ENCODE measurements around the gene POLR1A. TPM values are rescaled to one million over a fixed set of nuclear protein-coding genes. Genes with fewer than 3 reads are reported as not detected.
"Not testable (repeated sequence)": the region's sequence is repeated elsewhere in the genome, so short reads cannot be mapped to it uniquely, and the experiment has no call there.

Gene POLR1A
- total RNA-seq, 2 experiments from 2014 or later, result 13.1 to 13.4 TPM

DNA sequence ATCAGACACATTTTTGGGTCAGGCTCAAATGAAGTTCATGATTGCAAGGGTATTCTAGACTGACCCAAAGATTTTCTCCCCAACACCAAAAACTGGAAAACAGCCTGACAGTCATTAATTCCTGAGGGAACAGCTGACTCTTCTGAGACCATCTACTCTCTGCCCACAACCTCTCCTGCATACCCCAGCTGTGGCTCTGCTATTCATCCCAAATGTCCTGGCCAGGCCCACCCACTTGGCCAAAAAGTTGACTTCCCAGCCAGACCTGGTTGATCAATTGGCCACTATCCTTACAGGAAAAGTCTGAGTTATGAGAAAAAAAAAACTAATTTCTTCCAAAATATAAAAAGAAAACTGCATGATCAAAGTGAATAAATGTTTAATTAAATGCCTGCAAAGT is 113.1 kb downstream of the POLR1A start:
- no peak overlapping the region for H3K27ac ChIP-seq (ENCODE audit: low read depth in 1 of 2, low read length in 2 of 2)
- no peak for ATAC-seq (ENCODE audit: poor library complexity)
- peaks cover 43% of the 10 kb centered on the region for H3K4me1 ChIP-seq (ENCODE audit: insufficient read depth, low read length)
- H3K36me3 Mint-ChIP-seq (ENCODE audit: low read depth), result no peaks in the 10 kb centered on the region
- POLR2A ChIA-PET, result no interaction called here
- peaks cover 27% of the 10 kb centered on the region for H3K4me1 Mint-ChIP-seq (ENCODE audit: low read depth)
- H3K36me3 ChIP-seq (ENCODE audit: insufficient read depth, low read length), result no peaks in the 10 kb centered on the region
- no peak overlapping the region for H3K4me3 Mint-ChIP-seq
- H3K9me3 ChIP-seq (ENCODE audit: control insufficient read depth in 1 of 2, insufficient read depth in 1 of 2, low read length in 2 of 2), result no peaks in the 10 kb centered on the region
- H3K27me3 ChIP-seq (ENCODE audit: control insufficient read depth in 1 of 2, insufficient read depth in 2 of 2, low read length in 2 of 2), result no peaks in the 10 kb centered on the region
- intact Hi-C loops (cut with DNase I, micrococcal nuclease), result no loop called here
- H3K9me3 Mint-ChIP-seq, result no peaks in the 10 kb centered on the region
- TF ChIP-seq, protein P1, sequence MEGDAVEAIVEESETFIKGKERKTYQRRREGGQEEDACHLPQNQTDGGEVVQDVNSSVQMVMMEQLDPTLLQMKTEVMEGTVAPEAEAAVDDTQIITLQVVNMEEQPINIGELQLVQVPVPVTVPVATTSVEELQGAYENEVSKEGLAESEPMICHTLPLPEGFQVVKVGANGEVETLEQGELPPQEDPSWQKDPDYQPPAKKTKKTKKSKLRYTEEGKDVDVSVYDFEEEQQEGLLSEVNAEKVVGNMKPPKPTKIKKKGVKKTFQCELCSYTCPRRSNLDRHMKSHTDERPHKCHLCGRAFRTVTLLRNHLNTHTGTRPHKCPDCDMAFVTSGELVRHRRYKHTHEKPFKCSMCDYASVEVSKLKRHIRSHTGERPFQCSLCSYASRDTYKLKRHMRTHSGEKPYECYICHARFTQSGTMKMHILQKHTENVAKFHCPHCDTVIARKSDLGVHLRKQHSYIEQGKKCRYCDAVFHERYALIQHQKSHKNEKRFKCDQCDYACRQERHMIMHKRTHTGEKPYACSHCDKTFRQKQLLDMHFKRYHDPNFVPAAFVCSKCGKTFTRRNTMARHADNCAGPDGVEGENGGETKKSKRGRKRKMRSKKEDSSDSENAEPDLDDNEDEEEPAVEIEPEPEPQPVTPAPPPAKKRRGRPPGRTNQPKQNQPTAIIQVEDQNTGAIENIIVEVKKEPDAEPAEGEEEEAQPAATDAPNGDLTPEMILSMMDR (IDR thresholded peaks at IDR 0.05), result no peak
- DNase-seq, result no peak
- H3K4me3 ChIP-seq (ENCODE audit: low read length), result no peak overlapping the region
- no peaks in the 10 kb centered on the region for H3K27me3 Mint-ChIP-seq
- H3K27ac Mint-ChIP-seq, result no peak overlapping the region
- CTCF ChIA-PET, result no interaction called here

DNA sequence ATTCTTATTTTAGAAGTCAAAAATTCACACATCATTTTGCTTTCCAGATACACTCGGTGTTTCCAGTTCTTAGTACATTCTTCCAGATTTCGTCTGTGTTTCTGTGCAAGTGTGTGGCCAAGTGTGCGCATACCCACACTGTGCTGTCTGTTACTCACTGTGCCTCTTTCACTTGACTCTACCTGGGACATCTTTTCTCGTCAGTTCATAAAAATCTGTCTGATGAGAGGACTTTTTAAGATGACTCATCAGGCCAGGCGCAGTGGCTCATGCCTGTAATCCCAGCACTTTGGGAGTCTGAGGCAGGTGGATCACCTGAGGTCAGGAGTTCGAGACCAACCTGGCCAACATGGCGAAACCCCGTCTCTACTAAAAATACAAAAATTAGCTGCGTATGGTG is 113.6 kb downstream of the POLR1A start:
- DNase-seq; H3K36me3 Mint-ChIP-seq (ENCODE audit: low read depth); H3K36me3 ChIP-seq (ENCODE audit: insufficient read depth, low read length); H3K27ac Mint-ChIP-seq; intact Hi-C loops (cut with DNase I, micrococcal nuclease); H3K9me3 Mint-ChIP-seq; H3K4me3 ChIP-seq (ENCODE audit: low read length); H3K9me3 ChIP-seq (ENCODE audit: control insufficient read depth in 1 of 2, insufficient read depth in 1 of 2, low read length in 2 of 2); H3K27me3 ChIP-seq (ENCODE audit: control insufficient read depth in 1 of 2, insufficient read depth in 2 of 2, low read length in 2 of 2); H3K27ac ChIP-seq (ENCODE audit: low read depth in 1 of 2, low read length in 2 of 2); H3K27me3 Mint-ChIP-seq; CTCF ChIA-PET; POLR2A ChIA-PET; ATAC-seq (ENCODE audit: poor library complexity); H3K4me3 Mint-ChIP-seq: not testable (repeated sequence)
- H3K4me1 ChIP-seq (ENCODE audit: insufficient read depth, low read length), result peaks cover 38% of the 10 kb centered on the region
- H3K4me1 Mint-ChIP-seq (ENCODE audit: low read depth), result peaks cover 22% of the 10 kb centered on the region

DNA sequence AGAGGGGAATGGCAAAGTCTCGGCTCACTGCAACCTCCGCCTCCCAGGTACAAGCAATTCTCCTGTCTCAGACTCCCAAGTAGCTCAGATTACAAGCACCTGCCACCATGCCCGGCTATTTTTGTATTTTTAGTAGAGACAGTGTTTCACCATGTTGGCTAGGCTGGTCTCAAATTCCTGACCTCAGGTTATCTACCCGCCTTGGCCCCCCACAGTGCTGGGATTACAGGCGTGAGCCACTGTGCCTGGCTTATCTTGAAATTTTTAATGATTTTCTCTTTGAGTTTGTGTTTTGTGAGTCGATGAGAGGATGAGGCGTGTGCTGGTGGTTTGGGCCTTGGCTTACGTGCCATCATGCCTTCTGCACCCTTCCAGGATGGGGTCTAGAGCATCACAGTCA is 115.6 kb downstream of the POLR1A start:
- peaks cover 14% of the 10 kb centered on the region for H3K4me1 Mint-ChIP-seq (ENCODE audit: low read depth)
- Histone ChIP-seq H3K27me3 (ENCODE audit: control insufficient read depth in 1 of 2, insufficient read depth in 2 of 2, low read length in 2 of 2) (no peaks in the 10 kb centered on the region), H3K9me3 (ENCODE audit: control insufficient read depth in 1 of 2, insufficient read depth in 1 of 2, low read length in 2 of 2) (no peaks in the 10 kb centered on the region), H3K36me3 (ENCODE audit: insufficient read depth, low read length) (no peaks in the 10 kb centered on the region), H3K4me3 (ENCODE audit: low read length) (no peak overlapping the region), H3K27ac (ENCODE audit: low read depth in 1 of 2, low read length in 2 of 2) (no peak overlapping the region), H3K4me1 (ENCODE audit: insufficient read depth, low read length) (peaks cover 22% of the 10 kb centered on the region)
- H3K27me3 Mint-ChIP-seq, result no peaks in the 10 kb centered on the region
- H3K9me3 Mint-ChIP-seq, result no peaks in the 10 kb centered on the region
- POLR2A ChIA-PET, result no interaction called here
- no peaks in the 10 kb centered on the region for H3K36me3 Mint-ChIP-seq (ENCODE audit: low read depth)
- DNase-seq (no peak), ATAC-seq (ENCODE audit: poor library complexity) (no peak)
- CTCF ChIA-PET, result no interaction called here
- H3K27ac Mint-ChIP-seq, result no peak overlapping the region
- intact Hi-C loops (cut with DNase I, micrococcal nuclease), result no loop called here
- TF ChIP-seq, protein P1 (IDR thresholded peaks at IDR 0.05), result no peak
- no peak overlapping the region for H3K4me3 Mint-ChIP-seq

DNA sequence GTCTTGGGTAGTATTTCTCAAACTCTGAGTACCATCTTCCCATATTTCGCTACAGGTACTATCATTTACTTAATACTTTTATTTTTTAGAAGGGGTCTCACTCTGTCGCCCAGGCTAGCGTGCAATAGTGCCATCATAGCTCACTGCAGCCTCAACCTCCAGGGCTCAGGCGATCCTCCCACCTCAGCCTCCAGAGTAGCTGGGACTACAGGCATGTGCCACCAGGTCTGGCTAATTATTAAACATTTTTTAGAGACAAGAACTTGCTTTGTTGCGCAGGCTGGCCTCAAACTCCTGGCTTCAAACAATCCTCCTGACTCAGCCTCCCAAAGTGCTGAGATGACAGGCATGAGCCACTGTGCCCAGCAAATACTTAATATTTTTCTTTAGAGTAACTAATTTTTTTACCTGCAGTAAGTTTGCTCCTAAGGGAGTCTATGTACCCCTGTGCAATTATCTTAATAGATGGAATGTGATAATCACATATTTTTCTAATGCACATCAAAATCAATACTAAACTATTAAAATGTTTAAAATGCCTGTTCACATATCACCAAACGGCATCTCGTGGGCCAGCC is 116.3 kb downstream of the POLR1A start:
- DNase-seq (no peak), ATAC-seq (ENCODE audit: poor library complexity) (no peak)

More for the DNA sequence above, 116.3 kb downstream of the POLR1A start:
- Mint-ChIP-seq H3K27me3 (no peaks in the 10 kb centered on the region), H3K4me3 (no peak overlapping the region), H3K36me3 (ENCODE audit: low read depth) (no peaks in the 10 kb centered on the region), H3K27ac (no peak overlapping the region), H3K9me3 (no peaks in the 10 kb centered on the region), H3K4me1 (ENCODE audit: low read depth) (peaks cover 7% of the 10 kb centered on the region)
- intact Hi-C loops (cut with DNase I, micrococcal nuclease), result no loop called here
- no peaks in the 10 kb centered on the region for H3K9me3 ChIP-seq (ENCODE audit: control insufficient read depth in 1 of 2, insufficient read depth in 1 of 2, low read length in 2 of 2)
- no peak overlapping the region for H3K27ac ChIP-seq (ENCODE audit: low read depth in 1 of 2, low read length in 2 of 2)
- H3K36me3 ChIP-seq (ENCODE audit: insufficient read depth, low read length), result no peaks in the 10 kb centered on the region
- CTCF ChIA-PET, result no interaction called here
- POLR2A ChIA-PET, result no interaction called here
- TF ChIP-seq, protein P1 (IDR thresholded peaks at IDR 0.05), result no peak
- no peak overlapping the region for H3K4me3 ChIP-seq (ENCODE audit: low read length)
- H3K4me1 ChIP-seq (ENCODE audit: insufficient read depth, low read length), result peaks cover 15% of the 10 kb centered on the region
- no peaks in the 10 kb centered on the region for H3K27me3 ChIP-seq (ENCODE audit: control insufficient read depth in 1 of 2, insufficient read depth in 2 of 2, low read length in 2 of 2)

All from CD4-positive, alpha-beta T cell (primary cell).